Adrenal gland (tissue), 5 donors: ENCODE data around the gene ITGA2.

Source experiments
- POLR2A ChIP-seq, 2 donors: fragments of 450-650 bp; IDR thresholded peaks; one replicate each; pipeline ENCODE4 v1.6.1; 2017; ENCODE audit warnings: antibody characterized with exemption in 2 of 2, mild to moderate bottlenecking in 2 of 2, moderate library complexity in 1 of 2
- TF ChIP-seq, protein P1 (sequence below), 6 experiments: fragments of 450-650 bp in 4 of 6; fragments of 200-600 bp in 2 of 6; sonication (generic) in 1 of 6; IDR thresholded peaks; 1 replicate in 5 of 6; 2 replicates in 1 of 6; pipeline versions ENCODE4 v1.5.1 to v1.8.0; 2016 to 2021; ENCODE audit warnings: antibody characterized with exemption in 6 of 6, mild to moderate bottlenecking in 2 of 6, moderate library complexity in 1 of 6
- donor health status: DM: no; HTN: no; CAD: no.

DNA sequence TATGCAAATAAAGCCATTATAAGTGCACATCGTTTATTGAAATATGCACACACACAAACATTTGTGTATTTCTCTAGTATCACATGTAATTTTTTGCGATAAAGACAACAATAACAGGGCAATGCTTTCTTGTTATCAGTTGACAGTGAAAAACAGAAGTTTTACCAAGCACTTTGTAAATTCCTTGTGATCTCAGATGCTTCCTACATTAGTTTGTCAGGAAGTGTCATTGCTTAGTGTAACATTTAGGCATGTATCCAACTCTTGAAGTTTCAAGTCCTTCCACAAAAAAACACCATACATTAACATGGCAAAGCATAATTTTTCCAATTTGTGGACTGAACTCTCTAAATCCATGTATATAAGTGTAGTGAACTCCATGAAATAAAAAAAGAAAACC is 74.0 kb downstream of the ITGA2 start:
- TF ChIP-seq, protein P1, sequence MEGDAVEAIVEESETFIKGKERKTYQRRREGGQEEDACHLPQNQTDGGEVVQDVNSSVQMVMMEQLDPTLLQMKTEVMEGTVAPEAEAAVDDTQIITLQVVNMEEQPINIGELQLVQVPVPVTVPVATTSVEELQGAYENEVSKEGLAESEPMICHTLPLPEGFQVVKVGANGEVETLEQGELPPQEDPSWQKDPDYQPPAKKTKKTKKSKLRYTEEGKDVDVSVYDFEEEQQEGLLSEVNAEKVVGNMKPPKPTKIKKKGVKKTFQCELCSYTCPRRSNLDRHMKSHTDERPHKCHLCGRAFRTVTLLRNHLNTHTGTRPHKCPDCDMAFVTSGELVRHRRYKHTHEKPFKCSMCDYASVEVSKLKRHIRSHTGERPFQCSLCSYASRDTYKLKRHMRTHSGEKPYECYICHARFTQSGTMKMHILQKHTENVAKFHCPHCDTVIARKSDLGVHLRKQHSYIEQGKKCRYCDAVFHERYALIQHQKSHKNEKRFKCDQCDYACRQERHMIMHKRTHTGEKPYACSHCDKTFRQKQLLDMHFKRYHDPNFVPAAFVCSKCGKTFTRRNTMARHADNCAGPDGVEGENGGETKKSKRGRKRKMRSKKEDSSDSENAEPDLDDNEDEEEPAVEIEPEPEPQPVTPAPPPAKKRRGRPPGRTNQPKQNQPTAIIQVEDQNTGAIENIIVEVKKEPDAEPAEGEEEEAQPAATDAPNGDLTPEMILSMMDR (IDR thresholded peaks at IDR 0.05): no peak
- TF ChIP-seq POLR2A (IDR thresholded peaks at IDR 0.05): no peak
